Measurements from ENCODE around the gene MCU. TPM values are rescaled to one million over a fixed set of nuclear protein-coding genes. Genes with fewer than 3 reads are reported as not detected.
"Not testable (repeated sequence)": the region's sequence is repeated elsewhere in the genome, so short reads cannot be mapped to it uniquely, and the experiment has no call there.

Gene MCU
- total RNA-seq, 4 donors from 2014 or later: 25.1 to 82.4 (median 65.1) TPM

DNA sequence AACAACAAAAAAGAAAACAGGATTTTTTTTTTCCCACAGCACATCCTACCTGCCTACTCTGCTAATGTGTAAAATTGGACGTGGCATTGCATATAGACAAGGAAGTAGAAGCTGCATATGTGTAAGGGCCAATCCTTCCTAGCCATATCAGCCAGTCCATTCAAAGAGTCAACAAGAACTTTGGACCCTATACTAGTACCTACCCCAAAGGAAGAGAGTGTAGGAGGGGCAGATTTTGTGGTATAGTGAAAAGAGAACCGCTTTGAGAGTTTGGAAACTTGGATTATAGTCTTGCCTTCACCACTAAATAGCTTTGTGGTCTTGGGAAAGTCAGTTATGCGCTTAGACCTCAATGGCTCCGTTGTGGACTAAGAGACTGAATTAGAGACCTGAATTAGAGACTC, 12.1 kb upstream of the MCU start:
- H3K27ac ChIP-seq: peak overlapping the region; percentile 83 to 89 (median 86)
- DNase-seq: no peak
- intact Hi-C loops (cut with DNase I; ENCODE audit: low total_unique reads): no loop called here
- no peaks in the 10 kb centered on the region for H3K36me3 ChIP-seq
- no peaks in the 10 kb centered on the region for H3K27me3 ChIP-seq
- TF ChIP-seq, protein P1, sequence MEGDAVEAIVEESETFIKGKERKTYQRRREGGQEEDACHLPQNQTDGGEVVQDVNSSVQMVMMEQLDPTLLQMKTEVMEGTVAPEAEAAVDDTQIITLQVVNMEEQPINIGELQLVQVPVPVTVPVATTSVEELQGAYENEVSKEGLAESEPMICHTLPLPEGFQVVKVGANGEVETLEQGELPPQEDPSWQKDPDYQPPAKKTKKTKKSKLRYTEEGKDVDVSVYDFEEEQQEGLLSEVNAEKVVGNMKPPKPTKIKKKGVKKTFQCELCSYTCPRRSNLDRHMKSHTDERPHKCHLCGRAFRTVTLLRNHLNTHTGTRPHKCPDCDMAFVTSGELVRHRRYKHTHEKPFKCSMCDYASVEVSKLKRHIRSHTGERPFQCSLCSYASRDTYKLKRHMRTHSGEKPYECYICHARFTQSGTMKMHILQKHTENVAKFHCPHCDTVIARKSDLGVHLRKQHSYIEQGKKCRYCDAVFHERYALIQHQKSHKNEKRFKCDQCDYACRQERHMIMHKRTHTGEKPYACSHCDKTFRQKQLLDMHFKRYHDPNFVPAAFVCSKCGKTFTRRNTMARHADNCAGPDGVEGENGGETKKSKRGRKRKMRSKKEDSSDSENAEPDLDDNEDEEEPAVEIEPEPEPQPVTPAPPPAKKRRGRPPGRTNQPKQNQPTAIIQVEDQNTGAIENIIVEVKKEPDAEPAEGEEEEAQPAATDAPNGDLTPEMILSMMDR (IDR thresholded peaks at IDR 0.05): no peak
- TF ChIP-seq POLR2AphosphoS5 (IDR thresholded peaks at IDR 0.05): peak; percentile 42 to 86 (median 76)
- peak; percentile 70 for TF ChIP-seq POLR2A (IDR thresholded peaks at IDR 0.05)
- TF ChIP-seq EP300 (IDR thresholded peaks at IDR 0.05; ENCODE audit: low read depth): no peak
- no peaks in the 10 kb centered on the region for H3K9me3 ChIP-seq
- peaks cover 0 to 42% (median 24%) of the 10 kb centered on the region in 4 donors for H3K4me1 ChIP-seq
- in situ Hi-C loops (cut with MboI; ENCODE audit: low pct_ligation_motif_present in 1 of 4, low pct_unique_long_range_greater_than_20kb in 1 of 4, low sequenced_read_pairs in 3 of 4): no loop called here
- H3K4me3 ChIP-seq: peak overlapping the region in 2 of 4 donors; percentile 4 to 23
- 56 to 76% methylated on average over 3 to 4 of the region's 4 CpGs for WGBS, 2 donors (ENCODE audit: low coverage in 1 of 2)

DNA sequence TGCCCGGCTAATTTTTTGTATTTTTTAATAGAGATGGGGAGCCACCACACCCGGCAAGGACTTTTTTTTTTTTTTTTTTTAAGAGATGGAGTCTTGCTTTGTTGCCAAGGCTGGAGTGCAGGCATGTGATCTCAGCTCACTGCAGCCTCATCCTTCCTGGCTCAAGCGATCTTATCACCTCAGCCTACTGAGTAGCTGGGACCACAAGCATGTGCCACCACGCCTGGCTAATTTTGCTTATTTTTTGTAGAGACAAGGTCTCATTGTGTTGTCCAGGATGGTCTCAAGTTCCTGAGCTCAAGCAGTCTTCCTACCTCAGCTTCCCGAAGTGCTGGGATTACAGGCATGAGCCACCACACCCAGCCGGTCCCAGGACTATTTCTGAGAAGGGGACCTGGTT, 9.3 kb upstream of the MCU start:
- in situ Hi-C loops (cut with MboI; ENCODE audit: low pct_ligation_motif_present in 1 of 4, low pct_unique_long_range_greater_than_20kb in 1 of 4, low sequenced_read_pairs in 3 of 4): no loop called here
- intact Hi-C loops (cut with DNase I; ENCODE audit: low total_unique reads): no loop called here
- WGBS, 2 donors (ENCODE audit: low coverage in 1 of 2): 71 to 80% methylated on average over 2 to 6 of the region's 6 CpGs

DNA sequence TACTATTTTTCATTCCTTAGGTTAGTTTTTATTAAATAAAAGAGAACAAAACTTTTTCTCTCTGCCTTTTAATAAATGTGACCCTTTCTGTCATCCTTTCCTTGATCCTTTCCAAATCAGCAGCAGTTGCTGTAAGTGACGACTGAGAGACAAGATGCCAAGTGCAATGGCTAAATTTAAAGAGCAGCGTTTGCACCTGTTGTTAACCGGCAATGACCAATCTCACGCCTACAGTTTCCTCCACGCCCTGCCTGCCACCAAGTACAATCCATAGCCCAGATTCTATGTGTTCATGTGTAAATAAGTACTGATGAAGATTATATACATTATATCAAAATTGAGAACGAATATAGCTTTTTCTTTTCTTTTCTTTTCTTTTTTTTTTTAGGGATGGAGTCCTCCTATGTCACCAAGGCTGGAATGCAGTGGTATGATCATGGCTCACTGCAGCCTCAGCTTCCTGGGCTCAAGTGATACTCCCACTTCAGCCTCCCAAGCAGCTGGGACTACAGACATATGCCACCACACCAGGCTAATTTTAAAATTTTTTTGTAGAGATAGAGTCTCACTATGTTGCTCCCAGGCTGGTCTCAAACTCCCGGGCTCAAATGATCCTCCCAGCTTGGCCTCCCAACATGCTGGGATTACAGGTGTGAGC, 6.5 kb upstream of the MCU start:
- Histone ChIP-seq H3K9me3 (no peaks in the 10 kb centered on the region), H3K4me1 (peaks cover 0 to 36% (median 11%) of the 10 kb centered on the region in 4 donors), H3K4me3 (no peak overlapping the region), H3K27ac (peak overlapping the region; percentile 36 to 72 (median 60)), H3K36me3 (no peaks in the 10 kb centered on the region), H3K27me3 (no peaks in the 10 kb centered on the region)
- intact Hi-C loops (cut with DNase I; ENCODE audit: low total_unique reads): no loop called here
- in situ Hi-C loops (cut with MboI; ENCODE audit: low pct_ligation_motif_present in 1 of 4, low pct_unique_long_range_greater_than_20kb in 1 of 4, low sequenced_read_pairs in 3 of 4): no loop called here
- 43 to 51% methylated on average over 6 to 7 of the region's 7 CpGs for WGBS, 2 donors (ENCODE audit: low coverage in 1 of 2)
- TF ChIP-seq POLR2AphosphoS5 (IDR thresholded peaks at IDR 0.05): no peak
- TF ChIP-seq, protein P1 (IDR thresholded peaks at IDR 0.05): no peak
- no peak for TF ChIP-seq EP300 (IDR thresholded peaks at IDR 0.05; ENCODE audit: low read depth)
- TF ChIP-seq POLR2A (IDR thresholded peaks at IDR 0.05): no peak
- DNase-seq: peak; percentile 61

More for the DNA sequence above, 9.3 kb upstream of the MCU start:
- TF ChIP-seq, protein P1 (IDR thresholded peaks at IDR 0.05): no peak
- no peak for TF ChIP-seq POLR2AphosphoS5 (IDR thresholded peaks at IDR 0.05)
- TF ChIP-seq POLR2A (IDR thresholded peaks at IDR 0.05): no peak
- TF ChIP-seq EP300 (IDR thresholded peaks at IDR 0.05; ENCODE audit: low read depth): no peak
- no peak overlapping the region for H3K27ac ChIP-seq
- no peaks in the 10 kb centered on the region for H3K27me3 ChIP-seq
- no peaks in the 10 kb centered on the region for H3K36me3 ChIP-seq
- H3K9me3 ChIP-seq: no peaks in the 10 kb centered on the region
- no peak for DNase-seq
- no peak overlapping the region for H3K4me3 ChIP-seq
- peaks cover 0 to 52% (median 22%) of the 10 kb centered on the region in 4 donors for H3K4me1 ChIP-seq

DNA sequence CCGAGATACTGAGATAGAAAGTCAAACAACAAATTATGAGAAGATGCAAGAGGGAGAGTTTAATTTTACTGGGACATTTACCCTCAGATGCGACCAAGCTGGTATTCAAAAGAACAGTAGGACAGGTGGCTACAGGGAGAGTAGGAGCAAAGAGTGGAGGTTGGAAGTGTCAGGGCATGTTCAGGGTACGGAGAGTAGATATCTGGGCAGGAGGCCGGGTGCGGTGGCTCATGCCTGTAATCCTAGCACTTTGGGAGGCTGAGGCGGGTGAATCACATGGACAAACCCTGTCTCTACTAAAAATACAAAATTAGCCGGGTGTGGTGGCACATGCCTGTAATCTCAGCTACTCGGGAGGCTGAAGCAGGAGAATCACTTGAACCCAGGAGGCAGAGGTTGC, 5.5 kb upstream of the MCU start:
- H3K27me3 ChIP-seq; H3K4me3 ChIP-seq; H3K36me3 ChIP-seq; DNase-seq; in situ Hi-C loops (cut with MboI; ENCODE audit: low pct_ligation_motif_present in 1 of 4, low pct_unique_long_range_greater_than_20kb in 1 of 4, low sequenced_read_pairs in 3 of 4); intact Hi-C loops (cut with DNase I; ENCODE audit: low total_unique reads); H3K9me3 ChIP-seq: not testable (repeated sequence)
- H3K4me1 ChIP-seq: peaks cover 0 to 31% (median 16%) of the 10 kb centered on the region in 4 donors
- WGBS, 2 donors (ENCODE audit: low coverage in 1 of 2): 82 to 91% methylated on average over 6 to 8 of the region's 8 CpGs
- H3K27ac ChIP-seq: peak overlapping the region; percentile 59 to 72 (median 68)
